Hepatocyte (in vitro differentiated cells): ENCODE results near the gene POC1A.

ENCODE experiments used
- CTCF ChIP-seq: fragments of 200-600 bp; sonication (generic); IDR thresholded peaks from 2 replicates; pipeline ENCODE4 v1.5.1; 2016; ENCODE audit warnings: antibody characterized with exemption, mild to moderate bottlenecking; ENCODE audit not compliant: poor library complexity
- EZH2 ChIP-seq: fragments of 200-600 bp; sonication (generic); IDR thresholded peaks from 2 replicates; pipeline ENCODE4 v1.6.1; 2016; ENCODE audit warnings: antibody characterized with exemption, mild to moderate bottlenecking, borderline replicate concordance

- TF ChIP-seq CTCF (no peak), EZH2 (no peak)
These were observed 62.5 kb downstream of the POC1A start for GRCh38 chr3:52091586-52092270.
